Upper lobe of left lung (tissue), 6 donors: ENCODE data around the gene NSA2. TPM values are rescaled to one million over a fixed set of nuclear protein-coding genes. Genes with fewer than 3 reads are reported as not detected.
"Not testable (repeated sequence)": the region's sequence is repeated elsewhere in the genome, so short reads cannot be mapped to it uniquely, and the experiment has no call there.

Source experiments
- ATAC-seq, 2 donors: fragments of 200-7000 bp; cut with Tn5 transposase; one replicate each; pipeline ENCODE4 v1.9.1; 2022; ENCODE audit warnings: mild to moderate bottlenecking in 2 of 2, moderate library complexity in 2 of 2; ENCODE audit not compliant: low FRiP score in 2 of 2
- DNase-seq, 2 donors: peaks; one replicate each; pipeline ENCODE4 v3.0.0-alpha.2; 2019 to 2020
- H3K27ac ChIP-seq, 4 donors: fragments of 200-600 bp; sonication (generic); one replicate each; pipeline ENCODE4 v1.5.1; 2016 to 2019
- H3K27me3 ChIP-seq, 4 donors: fragments of 200-600 bp; sonication (generic); one replicate each; pipeline ENCODE4 v1.5.1; 2017 to 2019
- H3K36me3 ChIP-seq, 4 donors: fragments of 200-600 bp; sonication (generic); one replicate each; pipeline ENCODE4 v1.5.1; 2016 to 2019
- H3K4me1 ChIP-seq, 4 donors: fragments of 200-600 bp; sonication (generic); one replicate each; pipeline ENCODE4 v1.5.1; 2018 to 2019
- H3K4me3 ChIP-seq, 4 donors: fragments of 200-600 bp; sonication (generic); one replicate each; pipeline ENCODE4 v1.5.1; 2017 to 2019; ENCODE audit warnings: mild to moderate bottlenecking in 2 of 4, moderate library complexity in 1 of 4
- H3K9me3 ChIP-seq, 4 donors: fragments of 200-600 bp; sonication (generic); one replicate each; pipeline ENCODE4 v1.5.1; 2018 to 2019
- EP300 ChIP-seq, 4 donors: sonication (generic); formaldehyde crosslinking; IDR thresholded peaks; one replicate each; pipeline ENCODE4 v1.5.1; 2017; ENCODE audit warnings: antibody characterized with exemption in 4 of 4, control low read depth in 2 of 4
- POLR2A ChIP-seq, 4 donors: fragments of 450-650 bp; IDR thresholded peaks; one replicate each; pipeline ENCODE4 v1.5.1; 2016 to 2017; ENCODE audit warnings: antibody characterized with exemption in 4 of 4, mild to moderate bottlenecking in 2 of 4
- POLR2AphosphoS5 ChIP-seq, 2 donors: sonication (generic); formaldehyde crosslinking; IDR thresholded peaks; one replicate each; pipeline ENCODE4 v1.5.1; 2017; ENCODE audit warnings: antibody characterized with exemption in 2 of 2
- WGBS, 2 donors: methylation state at CpG; one replicate each; pipeline ENCODE4 v1.1.5; 2017 to 2018; 5-methylcytosine and 5-hydroxymethylcytosine counted together
- total RNA-seq, 6 donors: library from RNA; depleted of rRNA in 4 of 6; stranded (reverse); fragments of >200 nt in 4 of 6; gene quantifications; one replicate each; pipeline versions ENCODE4 v1.1.0 to v1.2.1, GENCODE V29; 2016 to 2021
- TF ChIP-seq, protein P1 (sequence below), 6 experiments: fragments of 450-650 bp in 4 of 6; fragments of 200-600 bp in 2 of 6; sonication (generic) in 2 of 6; IDR thresholded peaks; one replicate each; pipeline ENCODE4 v1.5.1; 2016 to 2019; ENCODE audit warnings: antibody characterized with exemption in 6 of 6
- donor health status: DM: no; HTN: no; CAD: no; lungs with moderate emphysema.
- donor health status: DM: no; HTN: yes; CAD: no; lungs with severe emphysema.

Gene NSA2
- total RNA-seq, 6 donors from 2014 or later: 38.2 to 77.0 (median 49.2) TPM

DNA sequence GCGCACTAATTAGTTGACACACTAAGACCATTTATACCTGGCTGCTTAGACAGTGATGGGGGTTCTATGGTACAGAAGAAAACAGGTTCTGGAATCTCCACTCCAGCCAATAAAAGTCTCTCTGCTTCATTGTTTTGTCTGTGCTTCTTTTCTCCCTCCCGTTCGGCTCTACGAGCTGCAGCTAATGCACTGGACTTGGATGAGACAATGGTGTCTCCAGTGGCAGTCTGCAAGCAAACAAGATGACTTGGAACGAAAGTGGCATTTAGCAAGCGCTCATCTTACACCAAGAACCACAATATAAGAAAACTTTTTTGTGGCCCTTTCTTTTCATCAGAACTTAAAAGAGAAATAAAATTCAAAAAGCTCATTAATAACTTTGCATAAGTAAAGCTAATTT lies 30.3 kb upstream of the NSA2 start:
- Histone ChIP-seq H3K27ac (no peak overlapping the region), H3K36me3 (peaks cover 7 to 80% (median 30%) of the 10 kb centered on the region in 4 donors), H3K27me3 (no peaks in the 10 kb centered on the region), H3K4me1 (no peaks in the 10 kb centered on the region), H3K4me3 (no peak overlapping the region), H3K9me3 (no peaks in the 10 kb centered on the region)
- TF ChIP-seq, protein P1, sequence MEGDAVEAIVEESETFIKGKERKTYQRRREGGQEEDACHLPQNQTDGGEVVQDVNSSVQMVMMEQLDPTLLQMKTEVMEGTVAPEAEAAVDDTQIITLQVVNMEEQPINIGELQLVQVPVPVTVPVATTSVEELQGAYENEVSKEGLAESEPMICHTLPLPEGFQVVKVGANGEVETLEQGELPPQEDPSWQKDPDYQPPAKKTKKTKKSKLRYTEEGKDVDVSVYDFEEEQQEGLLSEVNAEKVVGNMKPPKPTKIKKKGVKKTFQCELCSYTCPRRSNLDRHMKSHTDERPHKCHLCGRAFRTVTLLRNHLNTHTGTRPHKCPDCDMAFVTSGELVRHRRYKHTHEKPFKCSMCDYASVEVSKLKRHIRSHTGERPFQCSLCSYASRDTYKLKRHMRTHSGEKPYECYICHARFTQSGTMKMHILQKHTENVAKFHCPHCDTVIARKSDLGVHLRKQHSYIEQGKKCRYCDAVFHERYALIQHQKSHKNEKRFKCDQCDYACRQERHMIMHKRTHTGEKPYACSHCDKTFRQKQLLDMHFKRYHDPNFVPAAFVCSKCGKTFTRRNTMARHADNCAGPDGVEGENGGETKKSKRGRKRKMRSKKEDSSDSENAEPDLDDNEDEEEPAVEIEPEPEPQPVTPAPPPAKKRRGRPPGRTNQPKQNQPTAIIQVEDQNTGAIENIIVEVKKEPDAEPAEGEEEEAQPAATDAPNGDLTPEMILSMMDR (IDR thresholded peaks at IDR 0.05): no peak
- no peak for TF ChIP-seq EP300 (IDR thresholded peaks at IDR 0.05)
- TF ChIP-seq POLR2A (IDR thresholded peaks at IDR 0.05): no peak
- ATAC-seq: no peak
- WGBS, 2 donors: 87 to 93% methylated on average over 6 of the region's 6 CpGs
- no peak for DNase-seq

DNA sequence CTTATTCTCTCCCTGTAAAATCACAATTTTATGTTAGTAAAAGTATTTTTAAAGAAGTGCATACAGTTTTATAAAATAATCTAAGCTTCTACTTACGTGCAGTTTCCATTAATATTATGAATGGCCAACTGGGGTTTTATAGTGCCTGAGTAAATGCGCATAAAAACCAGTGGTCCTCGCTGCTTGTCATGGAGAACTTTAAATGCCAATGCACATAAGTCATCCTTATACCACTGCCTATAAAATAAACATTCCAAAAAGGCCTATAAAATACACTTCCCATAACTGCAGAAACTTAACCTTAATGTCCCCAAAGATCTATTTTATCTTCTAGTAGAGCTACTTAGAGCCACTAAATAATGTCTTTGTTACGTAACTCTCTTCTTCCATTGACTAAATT lies 28.6 kb upstream of the NSA2 start:
- ATAC-seq: no peak
- 94 to 97% methylated on average over 4 of the region's 4 CpGs for WGBS, 2 donors
- H3K9me3 ChIP-seq: no peaks in the 10 kb centered on the region
- H3K4me3 ChIP-seq: no peak overlapping the region
- H3K36me3 ChIP-seq: peaks cover 7 to 79% (median 25%) of the 10 kb centered on the region in 4 donors
- no peaks in the 10 kb centered on the region for H3K27me3 ChIP-seq
- TF ChIP-seq EP300 (IDR thresholded peaks at IDR 0.05) (no peak), POLR2AphosphoS5 (IDR thresholded peaks at IDR 0.05) (no peak), POLR2A (IDR thresholded peaks at IDR 0.05) (no peak)
- TF ChIP-seq, protein P1 (IDR thresholded peaks at IDR 0.05): no peak
- H3K4me1 ChIP-seq: no peaks in the 10 kb centered on the region
- no peak for DNase-seq
- H3K27ac ChIP-seq: no peak overlapping the region

DNA sequence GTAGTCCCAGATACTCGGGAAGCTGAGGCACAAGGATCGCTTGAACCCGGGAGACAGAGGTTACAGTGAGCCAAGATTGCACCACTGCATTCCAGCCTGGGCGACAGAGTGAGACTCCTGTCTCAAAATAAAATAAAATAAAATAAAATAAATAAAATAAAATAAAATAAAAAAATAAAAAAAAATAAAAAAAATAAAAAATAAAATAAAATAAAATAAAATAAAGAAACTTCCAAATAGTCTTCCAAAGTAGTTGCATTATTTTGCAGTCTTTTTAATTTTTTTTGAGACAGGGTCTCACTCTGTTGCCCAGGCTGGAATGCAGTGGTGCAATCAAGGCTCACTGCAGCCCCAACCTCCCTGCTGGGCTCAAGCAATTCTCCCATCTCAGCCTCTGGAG lies 18.3 kb upstream of the NSA2 start:
- not testable (repeated sequence) for H3K4me1 ChIP-seq, H3K27ac ChIP-seq, ATAC-seq, H3K27me3 ChIP-seq, H3K4me3 ChIP-seq, H3K9me3 ChIP-seq, DNase-seq
- WGBS, 2 donors: 95 to 100% methylated on average over 4 of the region's 4 CpGs
- H3K36me3 ChIP-seq: peaks cover 4 to 63% (median 34%) of the 10 kb centered on the region in 4 donors

DNA sequence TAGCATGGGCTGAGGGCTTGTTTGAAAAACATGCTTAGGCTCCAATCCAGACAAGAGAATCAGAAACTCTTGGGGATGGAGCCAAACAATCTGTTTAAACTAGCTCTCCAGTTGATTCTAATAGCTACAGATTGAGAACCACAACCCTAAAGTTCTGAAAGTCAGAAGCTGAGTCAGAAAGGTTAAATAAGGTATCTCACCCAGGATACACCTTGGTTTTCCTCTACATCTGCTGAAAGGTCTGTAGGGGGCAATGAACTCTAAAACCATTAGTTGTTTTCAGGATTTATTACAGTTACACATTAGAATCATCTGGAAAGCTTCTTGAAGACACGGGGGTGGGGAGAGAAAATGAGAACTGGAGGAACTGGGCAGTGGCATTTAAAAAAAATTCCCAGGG lies 5.8 kb upstream of the NSA2 start:
- DNase-seq (no peak), ATAC-seq (no peak)
- Histone ChIP-seq H3K9me3 (no peaks in the 10 kb centered on the region), H3K27ac (no peak overlapping the region), H3K4me1 (peaks cover 14 to 17% (median 15%) of the 10 kb centered on the region in 4 donors), H3K36me3 (peaks cover 5 to 54% (median 21%) of the 10 kb centered on the region in 4 donors), H3K27me3 (no peaks in the 10 kb centered on the region), H3K4me3 (no peak overlapping the region)
- TF ChIP-seq, protein P1 (IDR thresholded peaks at IDR 0.05): no peak
- TF ChIP-seq EP300 (IDR thresholded peaks at IDR 0.05) (no peak), POLR2A (IDR thresholded peaks at IDR 0.05) (no peak), POLR2AphosphoS5 (IDR thresholded peaks at IDR 0.05) (no peak)
- 83 to 89% methylated on average over 1 of the region's 1 CpG for WGBS, 2 donors

DNA sequence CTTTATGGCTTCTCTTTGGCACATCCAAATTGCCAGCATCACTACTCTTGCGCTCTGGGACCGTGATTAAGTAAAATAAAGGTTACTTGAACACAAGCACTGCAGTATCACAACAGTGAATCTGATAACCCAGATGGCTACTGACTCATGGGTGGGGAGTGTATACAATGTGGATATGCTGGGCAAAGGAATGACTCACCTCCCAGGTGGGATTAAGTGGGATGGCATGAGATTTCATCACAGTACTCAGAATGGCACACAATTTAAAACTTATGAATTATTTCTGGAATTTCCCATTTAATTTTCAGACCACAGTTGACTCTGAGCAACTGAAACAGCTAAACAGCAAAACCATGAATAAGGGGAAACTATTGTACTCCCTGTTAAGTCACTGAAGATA lies 4.5 kb upstream of the NSA2 start:
- no peak for TF ChIP-seq POLR2AphosphoS5 (IDR thresholded peaks at IDR 0.05)
- no peak for TF ChIP-seq EP300 (IDR thresholded peaks at IDR 0.05)
- TF ChIP-seq POLR2A (IDR thresholded peaks at IDR 0.05): no peak
- TF ChIP-seq, protein P1 (IDR thresholded peaks at IDR 0.05): no peak
- peaks cover 14 to 18% (median 16%) of the 10 kb centered on the region in 4 donors for H3K4me1 ChIP-seq
- no peak for DNase-seq
- H3K36me3 ChIP-seq: peaks cover 5 to 41% (median 14%) of the 10 kb centered on the region in 4 donors
- no peak overlapping the region for H3K4me3 ChIP-seq
- no peaks in the 10 kb centered on the region for H3K9me3 ChIP-seq
- no peak for ATAC-seq
- H3K27ac ChIP-seq: no peak overlapping the region
- 97 to 98% methylated on average over 2 of the region's 2 CpGs for WGBS, 2 donors
- no peaks in the 10 kb centered on the region for H3K27me3 ChIP-seq
